ENCODE measurements around the gene PDK4.
"Not testable (repeated sequence)": the region's sequence is repeated elsewhere in the genome, so short reads cannot be mapped to it uniquely, and the experiment has no call there.

PDK4 gene

GRCh38 chr7:95604811-95605210 lies 8.5 kb upstream of the PDK4 start:
- not testable (repeated sequence) for DNase-seq (ENCODE audit: low read depth)

- not testable (repeated sequence) for DNase-seq (ENCODE audit: low read depth)
Observed at GRCh38 chr7:95604397-95604796, 8.1 kb upstream of the PDK4 start.

DNA sequence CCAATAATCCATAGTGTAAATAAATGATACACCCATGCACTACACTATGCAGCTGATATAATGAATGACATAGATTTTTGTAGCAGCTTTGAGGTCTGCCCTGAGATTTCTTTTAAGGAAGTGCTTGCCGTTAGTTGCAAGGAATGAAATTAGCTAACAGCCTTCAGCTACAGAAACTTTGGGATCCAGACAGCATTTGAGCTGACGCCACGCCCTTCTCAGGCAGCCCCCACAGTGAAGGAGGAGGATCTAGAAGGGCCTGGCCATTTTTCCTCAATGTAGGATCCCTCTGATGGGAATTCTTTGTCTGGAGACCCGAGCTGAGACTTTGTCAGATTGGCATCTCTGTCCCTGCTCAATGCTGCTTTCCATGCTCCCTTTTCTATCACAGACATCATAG lies 6.1 kb upstream of the PDK4 start:
- DNase-seq (ENCODE audit: low read depth) = no peak

DNA sequence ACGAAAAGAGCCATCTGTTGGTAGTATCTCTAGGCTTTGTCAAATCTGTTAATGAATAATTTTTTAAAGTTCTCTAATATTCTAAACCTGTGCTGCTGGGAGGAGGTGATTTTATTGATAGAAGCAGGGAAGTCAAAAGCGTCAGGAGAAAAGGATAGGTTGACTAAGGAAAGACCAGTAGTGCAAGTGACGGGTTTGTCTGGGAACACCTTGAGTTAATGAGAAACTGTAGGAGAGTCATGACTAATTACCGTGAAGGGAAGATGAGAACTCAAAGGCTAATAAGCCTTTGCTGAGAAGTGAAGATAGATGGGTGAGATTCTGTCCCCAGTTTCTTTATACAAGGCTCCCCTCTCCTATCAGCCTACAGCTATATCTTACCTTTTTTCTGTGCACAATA lies 5.0 kb upstream of the PDK4 start:
- DNase-seq (ENCODE audit: low read depth) = no peak

DNA sequence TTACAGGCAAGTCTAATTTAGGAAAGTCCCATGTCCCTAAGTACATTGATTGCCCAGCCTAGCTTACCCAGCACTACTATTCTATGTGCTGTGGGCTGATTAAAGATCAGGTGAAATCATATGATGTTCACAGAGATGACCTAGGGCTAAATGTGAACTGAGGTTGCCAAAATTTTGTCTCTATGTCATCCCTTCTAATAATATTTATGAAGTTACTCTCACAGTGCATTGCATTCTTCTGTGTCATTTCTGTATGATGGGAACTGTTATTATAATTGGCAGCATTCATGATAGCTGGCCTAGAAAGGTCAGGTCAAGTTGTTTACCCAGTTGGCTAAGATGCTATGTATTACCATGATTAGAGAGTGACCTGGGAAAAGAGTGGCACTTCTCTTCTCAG lies 2.8 kb upstream of the PDK4 start:
- no peak for DNase-seq (ENCODE audit: low read depth)

DNA sequence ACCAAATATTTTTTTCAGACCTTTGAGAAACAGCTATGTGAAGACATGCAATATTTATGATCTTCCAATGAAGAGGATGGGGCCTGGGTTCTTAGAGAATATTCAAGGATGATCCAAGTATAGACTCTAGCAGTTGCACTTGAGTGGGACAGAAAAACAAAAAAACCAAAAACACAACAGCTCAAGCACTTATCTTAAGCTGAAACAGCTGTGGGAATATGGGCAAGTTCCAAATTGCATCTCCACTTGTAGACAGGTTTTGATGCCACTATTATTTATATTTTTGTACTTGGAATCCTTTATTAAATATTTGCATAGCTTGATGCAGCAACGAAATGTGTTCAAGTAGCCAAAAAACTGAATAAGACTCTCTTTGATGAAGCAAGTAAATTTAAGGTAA lies 2.2 kb upstream of the PDK4 start:
- DNase-seq (ENCODE audit: low read depth) = no peak

DNA sequence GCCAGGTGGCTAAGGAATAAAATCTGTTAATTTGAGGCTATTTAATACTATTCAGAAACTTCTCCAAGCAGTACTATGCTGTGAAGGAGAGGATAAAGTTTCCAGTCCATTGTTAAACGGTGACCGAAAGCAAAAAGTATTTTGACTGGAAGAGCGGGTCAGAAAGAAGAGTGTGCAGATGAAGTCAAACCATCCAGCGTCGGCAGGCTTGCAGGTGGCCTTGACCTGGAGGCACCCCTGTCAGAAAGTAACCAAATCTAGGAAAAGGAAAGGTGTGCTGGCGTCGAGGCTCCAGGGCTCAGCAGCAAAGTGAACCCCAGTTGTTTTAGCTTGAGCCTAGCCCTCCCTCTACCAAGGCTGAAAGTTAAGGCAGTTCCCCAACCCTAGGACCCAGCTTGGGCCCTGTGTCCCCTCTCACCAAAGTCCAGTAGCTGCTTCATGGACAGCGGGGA lies 544 bp downstream of the PDK4 start:
- DNase-seq (ENCODE audit: low read depth) = no peak

DNA sequence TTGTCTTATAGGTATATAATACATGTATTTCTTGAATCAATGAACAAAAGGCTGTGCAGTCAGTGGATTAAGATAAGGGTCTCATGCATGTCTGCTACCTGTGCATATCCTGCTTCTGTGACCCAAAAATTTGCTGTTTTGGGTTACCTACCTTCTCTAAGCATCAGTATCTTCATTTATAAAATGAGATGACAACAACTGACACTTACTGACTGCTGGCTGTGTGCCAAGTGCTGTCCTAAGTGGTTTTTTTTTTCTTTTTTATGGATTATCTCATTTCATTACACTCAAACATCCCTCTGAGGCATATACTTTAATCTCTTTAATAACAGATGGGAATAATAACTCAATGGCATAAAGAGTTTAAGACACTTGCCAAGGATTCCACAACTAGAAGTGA lies 2.1 kb downstream of the PDK4 start:
- DNase-seq (ENCODE audit: low read depth) = no peak

GRCh38 chr7:95593343-95593742 lies 3.0 kb downstream of the PDK4 start:
- DNase-seq (ENCODE audit: low read depth) = no peak

- DNase-seq (ENCODE audit: low read depth) = no peak
Observed at GRCh38 chr7:95592570-95592969, 3.7 kb downstream of the PDK4 start.

DNA sequence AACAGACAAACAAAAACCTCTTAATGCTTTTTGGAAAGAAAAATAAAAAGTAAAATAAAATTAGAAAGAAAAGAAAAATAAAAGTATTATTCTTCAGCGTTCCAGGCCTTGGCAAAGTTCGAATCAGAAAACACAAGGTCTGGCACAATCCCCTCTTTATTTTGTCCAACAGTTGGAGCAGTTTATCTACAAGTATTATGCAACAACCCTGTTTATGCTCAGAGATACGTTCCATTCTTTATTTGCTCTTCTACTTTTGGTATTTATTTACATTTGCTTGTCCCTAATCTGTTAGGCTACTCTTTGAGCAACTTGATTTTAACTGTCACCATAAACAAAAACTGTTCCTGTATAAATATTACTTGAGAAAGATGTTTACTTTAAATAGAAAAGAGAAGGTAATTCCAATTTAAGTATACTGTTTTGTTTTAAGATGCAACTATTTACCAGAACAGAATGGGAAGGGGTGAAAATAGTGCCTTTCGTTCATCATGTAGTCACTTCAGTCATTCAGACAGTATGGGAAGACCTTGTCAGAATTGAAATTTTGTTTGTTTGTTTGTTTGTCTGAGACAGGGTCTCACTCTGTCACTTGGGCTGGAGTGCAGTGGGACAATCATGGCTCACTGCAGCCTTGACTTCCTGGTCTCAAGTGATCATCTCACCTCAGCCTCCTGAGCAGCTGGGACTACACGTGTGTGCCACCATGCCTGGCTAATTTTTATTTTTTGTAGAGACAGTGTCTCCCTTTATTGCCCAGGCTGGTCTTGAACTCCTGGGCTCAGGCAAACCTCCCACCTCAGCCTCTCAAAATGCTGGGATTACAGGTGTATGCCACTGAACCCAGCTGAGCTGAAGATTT lies 5.7 kb downstream of the PDK4 start:
- no peak for DNase-seq (ENCODE audit: low read depth)

DNA sequence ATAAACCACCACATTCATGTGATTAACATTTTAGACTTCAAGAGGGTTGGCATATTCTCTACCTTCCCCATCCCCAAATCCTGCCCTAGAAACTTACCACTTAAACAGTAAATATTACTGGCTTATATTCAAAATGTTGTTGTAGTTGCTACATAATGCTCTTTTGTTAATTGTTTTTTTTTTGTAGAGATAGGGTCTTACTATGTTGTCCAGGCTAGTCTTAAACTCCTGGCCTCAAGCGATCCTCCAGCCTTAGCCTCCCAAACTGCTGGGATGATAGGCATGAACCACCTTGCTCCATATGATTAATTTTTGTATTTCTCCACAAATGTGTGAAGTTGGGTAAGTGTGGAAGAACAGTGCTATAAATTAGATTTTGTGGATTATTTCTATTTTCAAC lies 6.5 kb downstream of the PDK4 start:
- no peak for DNase-seq (ENCODE audit: low read depth)

DNA sequence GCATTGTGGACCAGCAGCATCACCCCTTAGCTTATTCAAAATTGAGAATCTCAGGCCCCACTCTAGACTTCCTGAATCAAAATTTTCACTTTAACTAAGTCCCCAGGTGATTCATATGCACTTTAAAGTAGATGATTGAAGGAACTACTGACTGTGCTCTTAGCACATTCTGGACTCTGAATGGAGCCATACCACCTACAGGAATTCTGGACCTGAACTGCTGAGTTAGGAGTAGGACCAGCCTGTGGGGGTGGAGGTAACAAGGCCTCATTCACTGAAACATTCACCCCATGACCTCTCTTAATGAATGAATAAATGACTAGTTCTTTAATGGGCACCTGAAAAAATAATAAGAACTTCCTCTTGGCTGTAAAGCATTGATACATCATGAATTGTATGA lies 7.3 kb downstream of the PDK4 start:
- DNase-seq (ENCODE audit: low read depth) = no peak

DNA sequence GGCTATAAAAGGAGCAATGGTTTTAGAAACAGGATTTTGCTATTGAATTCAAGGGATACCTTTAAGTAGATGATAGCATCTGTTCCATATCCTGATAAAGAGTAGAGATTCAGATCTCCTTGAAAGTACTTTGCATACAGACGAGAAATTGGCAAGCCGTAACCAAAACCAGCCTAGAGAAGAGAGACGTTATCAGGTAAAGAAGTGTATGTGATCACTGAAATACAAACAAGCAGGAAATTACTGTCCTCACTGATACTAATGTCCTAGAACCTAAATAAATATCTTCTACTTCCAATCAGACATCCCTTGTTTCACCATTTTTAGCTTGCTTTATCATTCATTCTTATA lies 9.4 kb downstream of the PDK4 start:
- no peak for DNase-seq (ENCODE audit: low read depth)

- DNase-seq (ENCODE audit: low read depth) = no peak
Observed at GRCh38 chr7:95585426-95585789, 10.9 kb downstream of the PDK4 start.

DNA sequence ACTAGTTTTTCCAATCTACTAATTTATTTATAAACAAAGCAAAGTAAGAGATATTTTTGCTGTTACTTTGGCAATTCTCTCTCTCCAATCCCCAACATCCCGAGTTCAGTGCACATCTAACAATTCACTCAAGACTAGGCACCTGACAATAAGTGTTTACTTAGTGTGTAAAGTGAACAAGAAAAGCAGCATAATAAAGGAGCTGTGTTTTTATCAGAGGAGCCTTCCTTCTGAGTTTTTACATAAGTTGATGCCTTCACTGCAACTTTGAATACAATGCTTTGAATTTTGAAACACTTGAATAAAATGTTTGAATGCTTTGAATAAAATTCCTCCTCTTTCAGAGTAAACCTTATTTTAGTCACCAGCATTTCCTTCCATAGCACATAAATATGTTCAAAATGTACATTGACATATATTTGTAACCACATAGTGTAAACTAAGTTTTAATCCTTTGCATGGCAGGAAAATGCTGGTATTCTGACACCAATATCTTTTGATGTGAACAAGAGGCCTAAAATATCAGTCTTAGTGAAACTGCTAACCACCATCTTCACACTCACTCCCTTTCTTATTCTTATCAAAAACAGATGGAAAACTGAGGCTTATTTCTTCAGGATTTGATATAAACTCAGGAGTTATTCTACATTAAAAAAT lies 11.4 kb downstream of the PDK4 start:
- DNase-seq (ENCODE audit: low read depth) = no peak

GRCh38 chr7:95583834-95584621 lies 12.3 kb downstream of the PDK4 start:
- DNase-seq (ENCODE audit: low read depth) = no peak

DNA sequence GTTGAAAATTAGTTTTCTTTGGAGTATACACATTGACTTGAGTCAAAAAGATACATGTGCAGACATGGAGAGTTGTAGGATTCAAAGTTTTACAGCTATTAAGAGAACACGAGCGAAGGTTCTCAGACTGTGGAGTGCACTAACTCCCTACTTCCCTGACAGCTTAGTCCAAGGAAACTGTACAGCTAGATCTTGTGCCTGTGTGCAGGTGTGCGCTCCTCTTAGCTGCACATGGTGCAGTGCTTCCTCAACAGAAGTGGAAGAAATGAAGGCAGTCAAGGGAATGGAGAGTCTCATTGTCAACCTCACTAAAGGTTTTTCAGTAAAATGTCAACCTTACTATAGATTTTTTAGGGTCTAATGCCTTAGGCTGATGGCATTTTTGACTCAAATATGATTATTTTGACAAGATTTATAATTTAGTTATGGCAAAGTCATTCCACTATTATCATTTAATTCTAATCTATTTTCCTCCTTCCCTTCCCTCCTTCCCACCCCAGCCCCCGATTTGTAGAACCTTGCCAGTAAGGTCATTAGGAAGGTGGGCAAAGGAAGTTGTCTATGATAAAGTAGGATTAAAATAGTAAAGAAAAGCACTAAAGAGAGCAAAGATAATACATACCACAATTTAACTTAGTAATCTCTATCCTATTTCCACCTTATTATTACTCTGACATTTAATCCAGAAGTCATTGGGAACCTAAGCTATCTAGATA lies 13.6 kb downstream of the PDK4 start:
- no peak for DNase-seq (ENCODE audit: low read depth)

DNA sequence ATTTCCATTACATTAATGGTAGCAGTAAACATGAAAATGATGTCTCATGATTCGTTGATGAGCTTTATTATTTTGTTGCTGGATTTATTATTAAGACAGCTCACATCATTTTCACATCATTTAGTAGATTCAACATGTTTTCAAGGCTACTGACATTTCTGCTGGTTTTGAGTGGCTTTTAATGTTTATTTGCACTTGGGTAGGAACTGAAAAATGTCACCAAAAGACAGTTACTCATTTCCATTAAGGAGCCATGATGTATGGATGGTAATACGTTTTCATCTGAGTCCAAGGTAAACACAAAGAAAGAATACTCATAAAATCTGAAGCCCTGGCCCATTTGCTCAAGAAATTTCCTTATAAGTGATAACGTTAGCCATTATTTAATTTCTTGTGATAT lies 14.8 kb downstream of the PDK4 start:
- DNase-seq (ENCODE audit: low read depth) = no peak

DNA sequence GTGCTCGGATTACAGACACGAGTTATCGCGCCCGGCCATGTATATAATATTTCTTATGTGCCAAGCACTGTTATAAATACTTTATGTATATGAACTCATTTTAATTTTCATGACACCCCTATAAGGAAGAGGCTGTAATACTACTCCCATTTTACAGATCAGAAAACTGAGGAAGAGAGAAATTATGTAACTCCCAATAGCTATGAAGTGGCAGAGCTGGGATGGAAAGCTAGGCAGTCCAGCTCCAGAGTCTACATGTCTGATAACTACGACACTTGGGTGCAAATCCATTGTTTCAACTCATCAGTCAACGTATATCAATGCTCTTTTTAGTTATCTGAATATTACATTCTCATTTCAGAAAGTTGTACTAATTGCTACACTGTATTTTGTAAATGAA lies 17.0 kb downstream of the PDK4 start:
- no peak for DNase-seq (ENCODE audit: low read depth)

GRCh38 chr7:95578299-95578855 lies 17.9 kb downstream of the PDK4 start:
- no peak for DNase-seq (ENCODE audit: low read depth)

DNA sequence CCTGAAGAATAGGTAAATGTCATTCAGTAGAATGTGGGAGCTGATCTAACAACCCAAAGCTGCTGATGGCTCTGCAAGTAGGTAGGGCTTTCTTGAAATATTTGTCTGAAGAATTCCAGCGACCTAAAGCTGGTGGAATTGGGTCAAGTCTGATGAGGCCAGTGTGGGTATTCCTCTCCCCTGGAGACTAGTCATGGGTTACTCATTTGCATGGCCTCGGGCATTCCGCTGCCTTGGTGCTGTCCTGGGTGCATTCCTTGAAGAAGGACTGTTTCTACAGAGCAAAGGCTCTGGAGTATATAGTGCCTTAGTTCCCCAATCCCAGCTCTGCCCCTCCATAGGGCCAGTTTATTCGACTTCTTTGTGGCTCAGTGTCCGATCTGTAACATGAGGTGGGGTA lies 19.2 kb downstream of the PDK4 start:
- peak; percentile 64 for DNase-seq (ENCODE audit: low read depth)

Data from ELR (cell line).